Neural cell (in vitro differentiated cells): ENCODE results near the gene MMAB. TPM values are rescaled to one million over a fixed set of nuclear protein-coding genes. Genes with fewer than 3 reads are reported as not detected.

Source experiments
- H2AFZ ChIP-seq: fragments of 200-600, 300-800 bp; sonication (generic), shearing (Covaris generic); 2 replicates; pipeline ENCODE4 v1.6.0; 2014; ENCODE audit warnings: low read depth, mild to moderate bottlenecking, antibody characterized with exemption, low read length, moderate library complexity
- H3F3A ChIP-seq: fragments of 200-600 bp; shearing (Covaris generic); 2 replicates; pipeline ENCODE4 v1.6.1; 2016; ENCODE audit warnings: mild to moderate bottlenecking, moderate library complexity, mixed read lengths, antibody characterized with exemption, low read length; ENCODE audit not compliant: insufficient read depth, poor library complexity, severe bottlenecking
- H3K27ac ChIP-seq: fragments of 200-600, 300-800 bp; sonication (generic), shearing (Covaris generic); 2 replicates; pipeline ENCODE4 v1.5.1; 2014; ENCODE audit warnings: mild to moderate bottlenecking, low read length, moderate library complexity
- H3K27me3 ChIP-seq: fragments of 300-800, 200-600 bp; sonication (generic), shearing (Covaris generic); 2 replicates; pipeline ENCODE4 v1.6.0; 2014; ENCODE audit warnings: mild to moderate bottlenecking, low read depth, low read length, moderate library complexity; ENCODE audit not compliant: insufficient read depth
- H3K36me3 ChIP-seq: fragments of 300-800, 200-600 bp; sonication (generic), shearing (Covaris generic); 2 replicates; pipeline ENCODE4 v1.5.1; 2014; ENCODE audit warnings: mild to moderate bottlenecking, antibody characterized with exemption, low read length, moderate library complexity; ENCODE audit not compliant: insufficient read depth
- H3K4me2 ChIP-seq: fragments of 300-800, 200-600 bp; sonication (generic), shearing (Covaris generic); 2 replicates; pipeline ENCODE4 v1.6.0; 2014; ENCODE audit warnings: mild to moderate bottlenecking, low read length
- H3K4me3 ChIP-seq: fragments of 300-800, 200-600 bp; sonication (generic), shearing (Covaris generic); 2 replicates; pipeline ENCODE4 v1.5.1; 2014; ENCODE audit warnings: mild to moderate bottlenecking, low read length, moderate library complexity
- H3K79me2 ChIP-seq: fragments of 200-600 bp; shearing (Covaris generic); replicated peaks from 2 replicates; pipeline ENCODE4 v1.6.0; 2014; ENCODE audit warnings: mild to moderate bottlenecking, low read length, moderate library complexity; ENCODE audit not compliant: insufficient read depth
- H3K9ac ChIP-seq: fragments of 300-800, 200-600 bp; sonication (generic), shearing (Covaris generic); 2 replicates; pipeline ENCODE4 v1.6.1; 2016; ENCODE audit warnings: mild to moderate bottlenecking, low read length, mixed read lengths
- H3K9me2 ChIP-seq: fragments of 200-600 bp; shearing (Covaris generic); 2 replicates; pipeline ENCODE4 v1.6.1; 2016; ENCODE audit warnings: mild to moderate bottlenecking, low read length, mixed read lengths; ENCODE audit not compliant: insufficient read depth
- H3K9me3 ChIP-seq: fragments of 200-600, 300-800 bp; sonication (generic), shearing (Covaris generic); 2 replicates; pipeline ENCODE4 v1.6.1; 2016; ENCODE audit warnings: mild to moderate bottlenecking, mixed run types, low read length, moderate library complexity, mixed read lengths
- H4K20me1 ChIP-seq: fragments of 200-600 bp; shearing (Covaris generic); 2 replicates; pipeline ENCODE4 v1.6.1; 2016; ENCODE audit warnings: mild to moderate bottlenecking, mixed run types; ENCODE audit not compliant: insufficient read depth
- CTCF ChIP-seq: fragments of 450-650 bp; IDR thresholded peaks from 2 replicates; pipeline ENCODE4 v1.5.1; 2014; ENCODE audit warnings: antibody characterized with exemption, mild to moderate bottlenecking, moderate library complexity; ENCODE audit not compliant: poor library complexity, severe bottlenecking
- EP300 ChIP-seq: fragments of 450-650 bp; conservative IDR thresholded peaks from 2 replicates; pipeline ENCODE4 v1.6.1; 2014; ENCODE audit warnings: antibody characterized with exemption, mild to moderate bottlenecking, moderate library complexity; ENCODE audit not compliant: poor library complexity, severe bottlenecking
- EZH2 ChIP-seq: fragments of 200-600, 300-800 bp; shearing (Covaris generic), sonication (generic); IDR thresholded peaks from 2 replicates; pipeline ENCODE4 v1.6.1; 2014; ENCODE audit warnings: antibody characterized with exemption, low read length, borderline replicate concordance, mild to moderate bottlenecking; ENCODE audit not compliant: insufficient read depth, poor library complexity, severe bottlenecking
- MXI1 ChIP-seq: fragments of 450-650 bp; conservative IDR thresholded peaks from 2 replicates; pipeline ENCODE4 v1.6.1; 2014; ENCODE audit warnings: antibody characterized with exemption, mild to moderate bottlenecking; ENCODE audit not compliant: poor library complexity, severe bottlenecking
- POLR2AphosphoS5 ChIP-seq: IDR thresholded peaks from 2 replicates; pipeline ENCODE4 v1.6.1; 2012
- RAD21 ChIP-seq: fragments of 450-650 bp; conservative IDR thresholded peaks from 2 replicates; pipeline ENCODE4 v1.6.1; 2014; ENCODE audit warnings: antibody characterized with exemption, mild to moderate bottlenecking, moderate library complexity
- REST ChIP-seq: IDR thresholded peaks from 2 replicates; pipeline ENCODE4 v1.6.1; 2012; ENCODE audit warnings: borderline replicate concordance
- SMC3 ChIP-seq: fragments of 450-650 bp; conservative IDR thresholded peaks from 2 replicates; pipeline ENCODE4 v1.6.1; 2014; ENCODE audit warnings: antibody characterized with exemption, mild to moderate bottlenecking, moderate library complexity; ENCODE audit not compliant: poor library complexity
- TAF1 ChIP-seq: IDR thresholded peaks from 2 replicates; pipeline ENCODE4 v1.6.1; 2012; ENCODE audit warnings: low read depth
- polyA plus RNA-seq: library from polyadenylated mRNA; depleted of rRNA; stranded (reverse); fragments of >200 nt; gene quantifications from 2 replicates; pipeline ENCODE4 v1.2.3, GENCODE V29; 2014

Gene MMAB
- polyA plus RNA-seq, 1 donor from 2014 or later, result 52.6 TPM

GRCh38 chr12:109600481-109600880 lies 27.2 kb upstream of the MMAB start:
- Histone ChIP-seq H3K9me3 (no peaks in the 10 kb centered on the region), H3K4me3 (no peak overlapping the region), H4K20me1 (no peaks in the 10 kb centered on the region), H3F3A (no peaks in the 10 kb centered on the region), H3K36me3 (no peaks in the 10 kb centered on the region), H3K27ac (no peak overlapping the region), H3K4me2 (no peak overlapping the region), H3K9ac (no peak overlapping the region), H3K79me2 (no peaks in the 10 kb centered on the region), H2AFZ (no peak overlapping the region), H3K27me3 (no peaks in the 10 kb centered on the region), H3K9me2 (no peaks in the 10 kb centered on the region)
- TF ChIP-seq SMC3 (no peak), EZH2 (no peak), REST (no peak), TAF1 (no peak)

DNA sequence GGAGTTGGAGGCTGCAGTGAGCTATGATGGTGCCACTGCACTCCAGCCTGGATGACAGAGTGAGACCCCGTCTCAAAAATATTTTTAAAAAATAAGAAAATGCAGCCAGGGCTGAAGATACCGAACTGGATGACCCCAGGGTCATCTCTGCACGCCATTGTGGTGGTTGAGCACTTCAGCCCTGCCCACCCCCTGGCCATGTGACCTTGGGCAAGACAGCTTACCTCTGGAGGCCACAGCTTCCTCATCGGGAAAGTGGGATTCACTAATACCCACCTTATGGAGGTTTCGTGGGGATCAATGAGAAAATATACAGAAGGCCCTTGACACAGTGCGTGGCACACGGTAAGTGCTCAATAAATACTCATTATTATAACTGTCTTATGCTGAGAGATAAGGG lies 25.8 kb upstream of the MMAB start:
- H3K9me3 ChIP-seq, result no peaks in the 10 kb centered on the region
- H4K20me1 ChIP-seq, result no peaks in the 10 kb centered on the region
- no peak overlapping the region for H3K9ac ChIP-seq
- no peaks in the 10 kb centered on the region for H3F3A ChIP-seq
- no peak overlapping the region for H3K4me2 ChIP-seq
- H3K79me2 ChIP-seq, result no peaks in the 10 kb centered on the region
- H3K4me3 ChIP-seq, result no peak overlapping the region
- no peaks in the 10 kb centered on the region for H3K36me3 ChIP-seq
- H3K27me3 ChIP-seq, result no peaks in the 10 kb centered on the region
- no peaks in the 10 kb centered on the region for H3K9me2 ChIP-seq
- TF ChIP-seq EP300 (no peak), POLR2AphosphoS5 (no peak), CTCF (no peak), REST (no peak), RAD21 (no peak), TAF1 (no peak), MXI1 (no peak), EZH2 (no peak), SMC3 (no peak)
- no peak overlapping the region for H2AFZ ChIP-seq
- H3K27ac ChIP-seq, result no peak overlapping the region
